Astrocyte (in vitro differentiated cells and primary cell): Measurements from ENCODE around the gene SMYD2. TPM values are rescaled to one million over a fixed set of nuclear protein-coding genes. Genes with fewer than 3 reads are reported as not detected.

Experiments used
- DNase-seq: peaks from one replicate; pipeline ENCODE4 v3.0.0-alpha.2; 2010; ENCODE audit warnings: low read depth
- FAIRE-seq: peaks from 2 replicates; lab custom pipeline; 2011; peaks lifted over from hg19 to GRCh38; lab: Jason Lieb, UNC
- H2AFZ ChIP-seq: 2 replicates; pipeline ENCODE4 v1.6.0; 2012; ENCODE audit warnings: low read depth, low read length, inconsistent platforms
- H3K27ac ChIP-seq: 2 replicates; pipeline ENCODE4 v1.5.1; 2011; ENCODE audit warnings: low read depth, low read length, inconsistent platforms
- H3K27me3 ChIP-seq: 2 replicates; pipeline ENCODE4 v1.6.0; 2011; ENCODE audit warnings: low read length, inconsistent platforms; ENCODE audit not compliant: insufficient read depth
- H3K36me3 ChIP-seq: 2 replicates; pipeline ENCODE4 v1.5.1; 2011; ENCODE audit warnings: low read length, inconsistent platforms; ENCODE audit not compliant: insufficient read depth
- H3K4me1 ChIP-seq: 2 replicates; pipeline ENCODE4 v1.5.1; 2011; ENCODE audit warnings: low read length, inconsistent platforms; ENCODE audit not compliant: insufficient read depth
- H3K4me2 ChIP-seq: 2 replicates; pipeline ENCODE4 v1.6.0; 2012; ENCODE audit warnings: low read length, inconsistent platforms
- H3K4me3 ChIP-seq: 2 replicates; pipeline ENCODE4 v1.5.1; 2011; ENCODE audit warnings: low read depth, mild to moderate bottlenecking, low read length, inconsistent platforms; ENCODE audit not compliant: insufficient read depth
- H3K79me2 ChIP-seq: 2 replicates; pipeline ENCODE4 v1.6.0; 2012; ENCODE audit warnings: mild to moderate bottlenecking, low read length, inconsistent platforms; ENCODE audit not compliant: insufficient read depth
- H3K9ac ChIP-seq: 2 replicates; pipeline ENCODE4 v1.6.0; 2012; ENCODE audit warnings: mild to moderate bottlenecking, low read length, inconsistent platforms
- H3K9me3 ChIP-seq: 2 replicates; pipeline ENCODE4 v1.5.1; 2012; ENCODE audit warnings: low read depth, mild to moderate bottlenecking, low read length, inconsistent platforms; ENCODE audit not compliant: insufficient read depth
- H4K20me1 ChIP-seq: 2 replicates; pipeline ENCODE4 v1.6.0; 2012; ENCODE audit warnings: low read length, inconsistent platforms; ENCODE audit not compliant: insufficient read depth
- H3K27ac Mint-ChIP-seq: one replicate; pipeline ENCODE4 v1.8.0; 2021; ENCODE audit warnings: mild to moderate bottlenecking, mixed read lengths; ENCODE audit not compliant: unreplicated experiment
- H3K27me3 Mint-ChIP-seq: one replicate; pipeline ENCODE4 v1.8.0; 2021; ENCODE audit warnings: low read depth, mixed read lengths; ENCODE audit not compliant: unreplicated experiment
- H3K36me3 Mint-ChIP-seq: one replicate; pipeline ENCODE4 v1.8.0; 2021; ENCODE audit warnings: low read depth, mixed read lengths; ENCODE audit not compliant: unreplicated experiment
- H3K4me1 Mint-ChIP-seq: one replicate; pipeline ENCODE4 v1.8.0; 2021; ENCODE audit warnings: low read depth, mixed read lengths; ENCODE audit not compliant: unreplicated experiment
- H3K4me3 Mint-ChIP-seq: one replicate; pipeline ENCODE4 v1.8.0; 2021; ENCODE audit warnings: mild to moderate bottlenecking, moderate library complexity, mixed read lengths; ENCODE audit not compliant: unreplicated experiment
- H3K9me3 Mint-ChIP-seq: one replicate; pipeline ENCODE4 v1.8.0; 2021; ENCODE audit warnings: mild to moderate bottlenecking, mixed read lengths; ENCODE audit not compliant: unreplicated experiment
- CTCF ChIP-seq: IDR thresholded peaks from 2 replicates; pipeline ENCODE4 v1.5.1; 2011; ENCODE audit warnings: low read depth, mild to moderate bottlenecking, inconsistent platforms, low read length, moderate library complexity; ENCODE audit not compliant: insufficient read depth
- EZH2 ChIP-seq: IDR thresholded peaks from 2 replicates; pipeline ENCODE4 v1.6.1; 2012; ENCODE audit warnings: mild to moderate bottlenecking, low read length, inconsistent platforms; ENCODE audit not compliant: insufficient read depth
- total RNA-seq: library from RNA; stranded (reverse); gene quantifications from 2 replicates; pipeline ENCODE4 v1.2.1, GENCODE V29; 2021

Gene SMYD2
- total RNA-seq, 1 donor from 2014 or later: 38.6 TPM

GRCh38 chr1:214360525-214361164, 79.7 kb downstream of the SMYD2 start:
- peaks cover 52% of the 10 kb centered on the region for H3K36me3 Mint-ChIP-seq

GRCh38 chr1:214361636-214362035, 80.7 kb downstream of the SMYD2 start:
- H3K4me1 ChIP-seq: peaks cover 8% of the 10 kb centered on the region
- Mint-ChIP-seq H3K27ac (peak overlapping the region; percentile 54), H3K27me3 (no peaks in the 10 kb centered on the region), H3K4me3 (no peak overlapping the region), H3K4me1 (peaks cover 25% of the 10 kb centered on the region), H3K36me3 (peaks cover 47% of the 10 kb centered on the region), H3K9me3 (peaks cover 2% of the 10 kb centered on the region)
- no peak overlapping the region for H2AFZ ChIP-seq
- TF ChIP-seq CTCF (no peak), EZH2 (no peak)
- no peak overlapping the region for H3K27ac ChIP-seq
- no peaks in the 10 kb centered on the region for H3K9me3 ChIP-seq
- H3K4me3 ChIP-seq: no peak overlapping the region
- DNase-seq (no peak), FAIRE-seq (no peak)
- H4K20me1 ChIP-seq: peaks cover 18% of the 10 kb centered on the region
- no peaks in the 10 kb centered on the region for H3K27me3 ChIP-seq
- H3K4me2 ChIP-seq: no peak overlapping the region
- peaks cover 67% of the 10 kb centered on the region for H3K36me3 ChIP-seq
- H3K79me2 ChIP-seq: peaks cover 15% of the 10 kb centered on the region
- H3K9ac ChIP-seq: no peak overlapping the region

More at GRCh38 chr1:214360525-214361164, 79.7 kb downstream of the SMYD2 start:
- Histone ChIP-seq H3K79me2 (peaks cover 15% of the 10 kb centered on the region), H3K9ac (no peak overlapping the region), H3K4me1 (peaks cover 8% of the 10 kb centered on the region), H3K4me2 (no peak overlapping the region), H3K9me3 (no peaks in the 10 kb centered on the region), H2AFZ (no peak overlapping the region), H3K4me3 (no peak overlapping the region), H3K27me3 (no peaks in the 10 kb centered on the region), H3K27ac (no peak overlapping the region), H4K20me1 (peaks cover 18% of the 10 kb centered on the region), H3K36me3 (peaks cover 70% of the 10 kb centered on the region)
- FAIRE-seq (no peak), DNase-seq (no peak)
- Mint-ChIP-seq H3K9me3 (peaks cover 2% of the 10 kb centered on the region), H3K4me3 (no peak overlapping the region), H3K27ac (no peak overlapping the region), H3K4me1 (peaks cover 25% of the 10 kb centered on the region), H3K27me3 (no peaks in the 10 kb centered on the region)
- TF ChIP-seq EZH2: no peak
- no peak for TF ChIP-seq CTCF
